Stimulated activated CD8-positive, alpha-beta memory T cell treated with anti-CD3 and anti-CD28 coated beads, Interleukin-4, amount 100 ng/mL, for 48 hours (primary cell): ENCODE results near the gene SEMA3F.

Source experiments
- DNase-seq: peaks from one replicate; pipeline ENCODE4 v3.0.0-alpha.2; 2020

Gene SEMA3F

DNA sequence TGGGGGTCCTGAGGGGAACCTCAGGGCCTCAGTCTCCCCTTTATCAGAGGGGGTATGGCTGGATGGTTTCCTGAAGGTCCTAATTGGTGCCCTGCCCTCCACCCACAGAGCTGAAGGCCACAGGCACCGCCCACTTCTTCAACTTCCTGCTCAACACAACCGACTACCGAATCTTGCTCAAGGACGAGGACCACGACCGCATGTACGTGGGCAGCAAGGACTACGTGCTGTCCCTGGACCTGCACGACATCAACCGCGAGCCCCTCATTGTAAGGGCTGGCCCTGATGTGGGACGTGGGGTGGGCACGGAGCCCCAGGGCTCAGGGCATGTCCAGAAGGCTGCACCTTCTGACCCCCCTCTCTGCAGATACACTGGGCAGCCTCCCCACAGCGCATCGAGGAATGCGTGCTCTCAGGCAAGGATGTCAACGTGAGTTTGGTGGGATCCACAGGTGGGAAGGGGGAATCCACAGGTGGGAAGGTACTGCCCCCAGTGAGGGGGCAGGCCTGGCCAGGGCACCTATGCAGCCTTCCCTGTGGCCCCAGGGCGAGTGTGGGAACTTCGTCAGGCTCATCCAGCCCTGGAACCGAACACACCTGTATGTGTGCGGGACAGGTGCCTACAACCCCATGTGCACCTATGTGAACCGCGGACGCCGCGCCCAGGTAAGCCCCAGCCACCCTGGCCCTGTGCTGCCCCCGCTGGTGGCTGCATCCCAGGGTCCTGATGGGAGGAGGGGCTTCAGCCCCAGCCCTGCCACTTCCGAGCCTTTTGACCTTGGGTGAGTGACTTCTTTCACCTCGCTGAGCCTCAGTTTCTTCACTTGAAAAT is 18.8 kb downstream of the SEMA3F start:
- DNase-seq: no peak

DNA sequence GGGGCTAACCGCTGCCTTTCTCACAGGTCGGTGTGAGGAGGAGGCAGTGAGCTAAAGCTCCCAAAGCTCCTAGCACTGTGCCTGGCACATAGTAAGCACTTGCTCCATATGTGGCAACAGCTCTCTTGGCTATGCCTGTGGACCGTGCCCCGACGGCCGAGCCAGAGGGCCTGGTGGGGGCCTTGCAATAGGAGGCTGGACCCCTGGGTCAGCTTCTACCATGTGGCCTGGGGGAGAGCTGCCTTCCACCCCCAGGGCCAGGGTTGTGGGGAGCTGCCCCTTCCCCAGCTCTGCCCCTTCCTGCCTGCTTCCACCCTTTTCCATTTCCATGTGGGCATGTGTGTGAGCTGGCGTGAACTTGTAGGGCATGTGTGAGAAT is 19.4 kb downstream of the SEMA3F start:
- DNase-seq: no peak

DNA sequence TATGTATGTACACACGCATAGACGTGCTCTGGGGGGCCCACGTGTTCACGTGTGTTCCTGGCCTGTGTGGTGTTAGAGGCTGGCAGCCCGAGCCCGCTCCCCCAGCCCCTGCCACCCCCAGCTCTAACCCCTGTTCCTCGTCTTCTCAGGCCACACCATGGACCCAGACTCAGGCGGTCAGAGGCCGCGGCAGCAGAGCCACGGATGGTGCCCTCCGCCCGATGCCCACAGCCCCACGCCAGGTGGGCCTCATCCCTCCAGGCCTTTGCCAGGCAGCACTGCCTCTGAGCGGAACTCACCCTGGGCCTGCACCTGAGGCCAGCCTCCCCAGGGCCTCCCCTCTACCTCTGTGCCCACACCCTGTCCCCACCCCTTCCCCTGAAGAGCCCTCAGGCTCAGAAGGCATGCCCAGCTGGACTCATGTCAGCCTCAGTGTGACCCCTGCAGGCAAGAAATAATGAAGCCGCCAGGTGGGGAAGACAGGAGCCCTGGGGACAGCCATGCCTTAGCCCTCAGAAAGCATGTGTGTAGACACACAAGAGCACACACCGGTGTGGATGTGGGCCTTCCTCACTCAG is 19.9 kb downstream of the SEMA3F start:
- no peak for DNase-seq

DNA sequence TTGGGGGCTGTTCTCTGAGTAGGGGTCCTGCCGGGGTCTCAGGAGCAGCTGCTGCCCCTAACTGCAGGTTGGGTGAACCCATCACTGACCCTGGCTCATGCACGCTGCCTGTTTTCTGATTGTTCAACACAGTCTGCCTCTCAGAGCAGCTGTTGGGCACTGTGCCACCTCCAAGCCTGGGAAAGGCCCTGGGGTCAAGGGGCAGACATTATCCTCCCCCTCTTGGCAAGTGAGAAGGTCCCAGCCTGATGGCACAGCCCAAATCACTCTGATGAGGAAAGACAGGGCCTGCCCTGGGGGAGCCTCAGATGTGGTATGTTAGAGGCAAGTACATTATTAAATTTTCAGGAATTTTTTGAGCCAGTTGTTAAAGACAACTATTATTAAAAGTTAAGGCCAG is 22.2 kb downstream of the SEMA3F start:
- DNase-seq: no peak

DNA sequence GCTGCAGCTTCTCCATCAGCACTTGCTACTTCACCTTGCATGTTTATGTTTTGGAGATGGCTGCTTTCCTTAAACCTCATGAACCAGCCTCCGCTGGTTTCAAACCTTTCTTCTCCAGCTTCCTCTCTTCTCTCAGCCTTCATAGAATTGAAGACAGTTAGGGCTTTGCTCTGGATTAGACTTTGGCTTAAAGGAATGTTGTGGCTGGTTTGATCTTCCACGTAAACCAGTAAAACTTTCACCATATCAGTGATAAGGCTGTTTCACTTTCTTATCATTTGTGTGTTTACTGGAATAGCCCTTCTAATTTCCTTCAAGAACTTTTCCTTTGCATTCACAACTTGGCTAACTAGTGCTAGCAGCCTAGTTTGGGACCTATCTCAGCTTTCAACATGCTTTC is 24.6 kb downstream of the SEMA3F start:
- no peak for DNase-seq

GRCh38 chr3:50181985-50182384 is 26.9 kb downstream of the SEMA3F start:
- no peak for DNase-seq

- DNase-seq: no peak
Measured at GRCh38 chr3:50182533-50183099, 27.5 kb downstream of the SEMA3F start.

DNA sequence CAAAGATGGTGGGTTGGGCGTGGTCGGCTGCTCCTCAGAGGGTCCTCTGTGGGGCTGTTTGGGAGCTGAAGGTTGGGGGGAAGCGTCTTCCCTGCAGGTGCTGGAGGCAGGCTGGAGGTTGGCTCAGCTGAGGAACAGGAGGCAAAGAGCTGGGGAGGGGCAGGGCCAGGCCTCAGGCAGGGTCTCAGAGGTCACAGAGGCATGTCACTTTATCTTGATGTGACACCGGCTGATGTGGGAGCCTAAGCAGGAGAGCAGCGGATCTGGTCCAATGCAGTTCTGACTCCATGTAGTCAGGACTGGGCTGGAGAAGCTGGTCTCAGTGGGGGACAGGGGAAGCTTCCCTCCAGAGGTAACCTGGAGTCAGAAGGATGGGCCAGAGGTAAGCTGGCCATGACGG is 28.6 kb downstream of the SEMA3F start:
- no peak for DNase-seq

GRCh38 chr3:50184242-50184978 is 29.3 kb downstream of the SEMA3F start:
- DNase-seq: no peak

- DNase-seq: no peak
Measured at GRCh38 chr3:50185230-50185629, 30.1 kb downstream of the SEMA3F start.

- DNase-seq: no peak
Measured at GRCh38 chr3:50186096-50186495, 31.0 kb downstream of the SEMA3F start.

GRCh38 chr3:50187750-50188149 is 32.6 kb downstream of the SEMA3F start:
- no peak for DNase-seq

- DNase-seq: peak; percentile 59
Measured at GRCh38 chr3:50189274-50189673, 34.1 kb downstream of the SEMA3F start.

- DNase-seq: no peak
Measured at GRCh38 chr3:50189989-50190388, 34.9 kb downstream of the SEMA3F start.

DNA sequence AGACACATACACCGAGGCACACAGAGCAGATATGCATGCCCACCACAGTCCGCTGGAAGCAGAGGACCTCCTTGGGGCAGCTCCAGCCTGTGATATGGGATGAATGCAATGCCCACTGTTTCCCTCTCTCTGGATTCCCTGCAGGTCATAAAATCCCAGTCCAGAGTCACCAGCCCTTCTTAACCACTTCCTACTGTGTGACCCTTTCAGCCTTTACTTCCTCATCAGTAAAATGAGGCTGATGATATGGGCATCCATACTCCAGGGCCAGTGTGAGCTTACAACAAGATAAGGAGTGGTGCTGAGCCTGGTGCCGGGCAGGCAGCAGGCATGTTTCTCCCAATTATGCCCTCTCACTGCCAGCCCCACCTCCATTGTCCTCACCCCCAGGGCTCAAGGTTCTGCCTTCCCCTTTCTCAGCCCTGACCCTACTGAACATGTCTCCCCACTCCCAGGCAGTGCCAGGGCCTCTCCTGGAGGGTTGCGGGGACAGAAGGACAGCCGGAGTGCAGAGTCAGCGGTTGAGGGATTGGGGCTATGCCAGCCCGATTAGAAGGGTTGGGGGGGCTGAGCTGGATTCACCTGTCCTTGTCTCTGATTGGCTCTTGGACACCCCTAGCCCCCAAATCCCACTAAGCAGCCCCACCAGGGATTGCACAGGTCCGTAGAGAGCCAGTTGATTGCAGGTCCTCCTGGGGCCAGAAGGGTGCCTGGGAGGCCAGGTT is 36.0 kb downstream of the SEMA3F start, which contains the start of gene GNAT1:
Gene GNAT1, plus strand, starts transcription at position 675 of the 725 bp plus-strand sequence. CDS start 116 bp downstream, outside the sequence.
- DNase-seq: no peak

- no peak for DNase-seq
Measured at GRCh38 chr3:50192124-50192523, 37.0 kb downstream of the SEMA3F start.

DNA sequence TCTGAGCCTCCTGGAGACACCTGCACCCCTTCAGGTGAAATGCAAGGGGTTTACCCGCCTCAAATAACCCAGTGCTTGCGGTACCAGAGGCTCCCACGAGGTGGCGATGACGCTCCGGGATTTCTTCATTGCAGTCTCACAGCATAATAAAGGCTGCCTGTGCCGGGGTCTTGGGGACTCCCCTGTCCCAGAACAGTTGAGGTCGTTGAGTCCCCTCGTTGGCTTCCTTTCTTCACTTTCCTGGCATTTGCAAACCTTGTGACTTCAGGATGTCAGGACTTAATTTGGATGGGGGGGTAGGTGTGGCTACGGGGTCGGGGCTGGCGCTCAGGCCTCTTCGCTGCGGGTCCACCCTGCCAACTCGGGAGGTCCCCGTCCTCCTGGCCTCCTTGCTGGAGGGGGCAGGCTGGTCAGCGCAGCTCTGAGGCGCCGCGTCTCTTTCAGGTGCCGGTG is 37.6 kb downstream of the SEMA3F start:
- DNase-seq: peak; percentile 96

GRCh38 chr3:50193286-50193685 is 38.2 kb downstream of the SEMA3F start:
- no peak for DNase-seq

- no peak for DNase-seq
Measured at GRCh38 chr3:50193746-50194127, 38.6 kb downstream of the SEMA3F start.

DNA sequence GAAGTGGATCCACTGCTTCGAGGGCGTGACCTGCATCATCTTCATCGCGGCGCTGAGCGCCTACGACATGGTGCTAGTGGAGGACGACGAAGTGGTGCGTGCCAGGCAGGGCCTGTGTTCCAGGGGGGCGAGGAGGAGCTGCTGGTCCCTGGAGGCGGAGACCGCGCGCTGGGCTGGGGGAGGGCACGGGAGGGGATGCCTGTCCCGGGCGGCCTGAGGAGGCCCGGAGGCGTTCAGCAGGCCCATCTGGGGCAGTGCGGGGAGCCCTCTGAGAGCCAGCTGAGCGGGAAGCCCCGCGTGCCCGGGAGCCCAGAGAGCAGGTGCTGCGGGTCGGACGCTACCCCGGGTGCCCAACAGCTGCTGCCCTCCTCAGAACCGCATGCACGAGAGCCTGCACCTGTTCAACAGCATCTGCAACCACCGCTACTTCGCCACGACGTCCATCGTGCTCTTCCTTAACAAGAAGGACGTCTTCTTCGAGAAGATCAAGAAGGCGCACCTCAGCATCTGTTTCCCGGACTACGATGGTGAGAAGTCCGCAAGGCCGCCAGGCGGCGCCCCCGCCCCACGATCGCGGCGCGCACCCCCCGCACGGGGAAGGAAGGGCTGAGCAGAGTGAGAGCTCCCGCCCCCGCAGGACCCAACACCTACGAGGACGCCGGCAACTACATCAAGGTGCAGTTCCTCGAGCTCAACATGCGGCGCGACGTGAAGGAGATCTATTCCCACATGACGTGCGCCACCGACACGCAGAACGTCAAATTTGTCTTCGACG is 39.2 kb downstream of the SEMA3F start:
- DNase-seq: peak; percentile 87

GRCh38 chr3:50194903-50195500 is 39.9 kb downstream of the SEMA3F start:
- peak; percentile 63 for DNase-seq
